BLaER1 (cell line): ENCODE results near the gene KLHL15.
"Not testable (repeated sequence)": the region's sequence is repeated elsewhere in the genome, so short reads cannot be mapped to it uniquely, and the experiment has no call there.

Source experiments
- H3K27ac ChIP-seq: shearing (Covaris generic); formaldehyde crosslinking; 2 replicates; pipeline ENCODE4 v1.8.1; 2022
- H3K27me3 ChIP-seq: shearing (Covaris generic); formaldehyde crosslinking; 2 replicates; pipeline ENCODE4 v1.8.1; 2022
- H3K36me3 ChIP-seq: shearing (Covaris generic); formaldehyde crosslinking; 2 replicates; pipeline ENCODE4 v1.8.1; 2022
- H3K4me1 ChIP-seq: shearing (Covaris generic); formaldehyde crosslinking; 2 replicates; pipeline ENCODE4 v1.8.1; 2022
- H3K4me2 ChIP-seq: shearing (Covaris generic); formaldehyde crosslinking; 2 replicates; pipeline ENCODE4 v1.8.1; 2022
- H3K4me3 ChIP-seq: shearing (Covaris generic); formaldehyde crosslinking; 2 replicates; pipeline ENCODE4 v1.8.1; 2022
- H3K9ac ChIP-seq: shearing (Covaris generic); formaldehyde crosslinking; 2 replicates; pipeline ENCODE4 v1.8.1; 2022
- H3K9me3 ChIP-seq: shearing (Covaris generic); formaldehyde crosslinking; 2 replicates; pipeline ENCODE4 v1.8.1; 2022
- H4K20me1 ChIP-seq: shearing (Covaris generic); formaldehyde crosslinking; 2 replicates; pipeline ENCODE4 v1.8.1; 2022
- Cebpa-rat ChIP-seq: shearing (Covaris generic); IDR thresholded peaks from 2 replicates; pipeline ENCODE4 v1.8.1; 2022

Gene KLHL15

GRCh38 chrX:23993012-23993633 lies 33.9 kb downstream of the KLHL15 start:
- no peak overlapping the region for H3K4me3 ChIP-seq
- H3K4me1 ChIP-seq, result no peaks in the 10 kb centered on the region
- no peak overlapping the region for H3K9ac ChIP-seq
- peaks cover 54% of the 10 kb centered on the region for H3K36me3 ChIP-seq
- no peak overlapping the region for H3K27ac ChIP-seq
- no peaks in the 10 kb centered on the region for H3K9me3 ChIP-seq
- H3K27me3 ChIP-seq, result no peaks in the 10 kb centered on the region
- H4K20me1 ChIP-seq, result peaks cover 18% of the 10 kb centered on the region
- no peak overlapping the region for H3K4me2 ChIP-seq
- TF ChIP-seq Cebpa-rat, result no peak

GRCh38 chrX:23992431-23992830 lies 34.6 kb downstream of the KLHL15 start:
- no peak overlapping the region for H3K27ac ChIP-seq
- H3K9ac ChIP-seq, result no peak overlapping the region
- H3K4me3 ChIP-seq, result no peak overlapping the region
- H3K4me1 ChIP-seq, result no peaks in the 10 kb centered on the region
- TF ChIP-seq Cebpa-rat, result no peak
- H3K36me3 ChIP-seq, result peaks cover 58% of the 10 kb centered on the region
- peaks cover 25% of the 10 kb centered on the region for H4K20me1 ChIP-seq
- H3K9me3 ChIP-seq, result no peaks in the 10 kb centered on the region
- no peaks in the 10 kb centered on the region for H3K27me3 ChIP-seq
- no peak overlapping the region for H3K4me2 ChIP-seq

- Histone ChIP-seq H3K27me3 (no peaks in the 10 kb centered on the region), H3K4me3 (no peak overlapping the region), H4K20me1 (peaks cover 39% of the 10 kb centered on the region), H3K9ac (no peak overlapping the region), H3K36me3 (peaks cover 49% of the 10 kb centered on the region), H3K27ac (no peak overlapping the region), H3K9me3 (no peaks in the 10 kb centered on the region), H3K4me1 (no peaks in the 10 kb centered on the region), H3K4me2 (no peak overlapping the region)
- no peak for TF ChIP-seq Cebpa-rat
These were observed 36.5 kb downstream of the KLHL15 start for GRCh38 chrX:23990455-23990854.

- TF ChIP-seq Cebpa-rat, result no peak
- no peak overlapping the region for H3K9ac ChIP-seq
- H3K4me2 ChIP-seq, result no peak overlapping the region
- H4K20me1 ChIP-seq, result peaks cover 39% of the 10 kb centered on the region
- H3K9me3 ChIP-seq, result no peaks in the 10 kb centered on the region
- no peak overlapping the region for H3K4me3 ChIP-seq
- H3K27me3 ChIP-seq, result no peaks in the 10 kb centered on the region
- peaks cover 49% of the 10 kb centered on the region for H3K36me3 ChIP-seq
- no peaks in the 10 kb centered on the region for H3K4me1 ChIP-seq
- H3K27ac ChIP-seq, result no peak overlapping the region
These were observed 37.3 kb downstream of the KLHL15 start for GRCh38 chrX:23989689-23990088.

DNA sequence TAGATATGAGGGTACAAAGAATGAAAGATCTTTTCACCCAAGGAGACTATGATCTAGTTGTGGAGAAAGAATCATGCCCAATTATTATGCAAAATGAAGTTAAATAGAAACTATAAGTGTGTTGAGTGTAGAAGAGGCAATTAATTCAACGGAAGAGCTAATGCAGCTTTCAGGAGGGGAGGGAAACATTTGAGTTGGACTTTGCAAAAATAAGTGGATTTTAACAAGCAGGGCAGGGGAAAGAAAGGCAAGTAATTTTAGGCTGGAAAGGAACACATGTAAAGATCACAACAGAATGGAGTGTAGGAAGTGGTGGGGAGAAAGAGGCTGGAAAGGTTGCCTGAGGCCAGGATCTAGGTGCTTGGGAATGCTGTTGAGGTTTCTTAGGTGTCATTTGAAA lies 44.1 kb downstream of the KLHL15 start:
- H3K36me3 ChIP-seq, result peaks cover 25% of the 10 kb centered on the region
- no peak for TF ChIP-seq Cebpa-rat
- no peaks in the 10 kb centered on the region for H3K9me3 ChIP-seq
- H3K27me3 ChIP-seq, result no peaks in the 10 kb centered on the region
- H3K9ac ChIP-seq, result no peak overlapping the region
- no peak overlapping the region for H3K4me3 ChIP-seq
- no peak overlapping the region for H3K27ac ChIP-seq
- peaks cover 19% of the 10 kb centered on the region for H4K20me1 ChIP-seq
- no peaks in the 10 kb centered on the region for H3K4me1 ChIP-seq
- H3K4me2 ChIP-seq, result no peak overlapping the region

DNA sequence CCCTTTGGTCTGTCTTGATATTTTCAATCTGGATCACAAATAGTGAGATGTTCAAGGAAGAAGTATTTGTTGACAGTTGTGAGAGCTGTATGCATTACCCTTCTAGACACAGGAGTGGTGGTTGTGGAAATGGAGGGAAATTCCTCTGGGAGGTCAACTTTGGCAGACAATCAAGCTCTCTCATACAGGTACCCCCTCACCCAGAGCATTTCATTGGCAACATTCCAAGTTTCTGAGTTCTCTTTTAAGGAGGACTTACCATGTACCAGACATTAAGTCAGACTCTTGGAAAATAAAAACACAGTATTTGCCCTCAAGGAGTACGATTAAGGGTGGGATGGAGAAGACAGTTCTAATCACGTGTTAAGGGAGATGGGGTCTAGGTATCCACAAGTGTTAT lies 45.3 kb downstream of the KLHL15 start:
- H3K27ac ChIP-seq, result no peak overlapping the region
- no peak overlapping the region for H3K4me2 ChIP-seq

GRCh38 chrX:23981222-23981621 lies 45.8 kb downstream of the KLHL15 start:
- Histone ChIP-seq H3K4me3 (no peak overlapping the region), H3K27me3 (no peaks in the 10 kb centered on the region), H3K27ac (no peak overlapping the region), H4K20me1 (peaks cover 3% of the 10 kb centered on the region; the same call in 1 of the 2 replicates), H3K36me3 (peaks cover 11% of the 10 kb centered on the region; the same call in 1 of the 2 replicates), H3K4me1 (no peaks in the 10 kb centered on the region), H3K4me2 (no peak overlapping the region), H3K9ac (no peak overlapping the region), H3K9me3 (no peaks in the 10 kb centered on the region)
- no peak for TF ChIP-seq Cebpa-rat

More for the DNA sequence above, 45.3 kb downstream of the KLHL15 start:
- no peaks in the 10 kb centered on the region for H3K9me3 ChIP-seq
- H3K36me3 ChIP-seq, result peaks cover 15% of the 10 kb centered on the region
- H3K27me3 ChIP-seq, result no peaks in the 10 kb centered on the region
- H4K20me1 ChIP-seq, result peaks cover 8% of the 10 kb centered on the region
- no peak for TF ChIP-seq Cebpa-rat
- H3K4me1 ChIP-seq, result no peaks in the 10 kb centered on the region
- H3K9ac ChIP-seq, result no peak overlapping the region
- H3K4me3 ChIP-seq, result no peak overlapping the region

GRCh38 chrX:23980011-23980441 lies 47.0 kb downstream of the KLHL15 start:
- Histone ChIP-seq H3K4me3 (no peak overlapping the region), H3K9ac (no peak overlapping the region), H3K36me3 (peaks cover 11% of the 10 kb centered on the region; the same call in 1 of the 2 replicates), H3K4me2 (no peak overlapping the region), H4K20me1 (no peaks in the 10 kb centered on the region), H3K9me3 (no peaks in the 10 kb centered on the region), H3K27ac (no peak overlapping the region), H3K27me3 (no peaks in the 10 kb centered on the region), H3K4me1 (no peaks in the 10 kb centered on the region)
- no peak for TF ChIP-seq Cebpa-rat

GRCh38 chrX:23978491-23978890 lies 48.5 kb downstream of the KLHL15 start:
- no peak overlapping the region for H3K4me3 ChIP-seq
- H3K9me3 ChIP-seq, result no peaks in the 10 kb centered on the region
- peaks cover 11% of the 10 kb centered on the region; the same call in 1 of the 2 replicates for H3K36me3 ChIP-seq
- no peak overlapping the region for H3K9ac ChIP-seq
- H3K4me1 ChIP-seq, result no peaks in the 10 kb centered on the region
- no peak for TF ChIP-seq Cebpa-rat
- no peaks in the 10 kb centered on the region for H3K27me3 ChIP-seq
- H4K20me1 ChIP-seq, result no peaks in the 10 kb centered on the region
- H3K27ac ChIP-seq, result no peak overlapping the region
- no peak overlapping the region for H3K4me2 ChIP-seq

GRCh38 chrX:23965630-23966029 lies 61.4 kb downstream of the KLHL15 start:
- not testable (repeated sequence) for H3K9ac ChIP-seq, H3K36me3 ChIP-seq, H3K27me3 ChIP-seq, H3K27ac ChIP-seq, H3K4me3 ChIP-seq, H3K4me2 ChIP-seq, H3K9me3 ChIP-seq, H4K20me1 ChIP-seq, H3K4me1 ChIP-seq

DNA sequence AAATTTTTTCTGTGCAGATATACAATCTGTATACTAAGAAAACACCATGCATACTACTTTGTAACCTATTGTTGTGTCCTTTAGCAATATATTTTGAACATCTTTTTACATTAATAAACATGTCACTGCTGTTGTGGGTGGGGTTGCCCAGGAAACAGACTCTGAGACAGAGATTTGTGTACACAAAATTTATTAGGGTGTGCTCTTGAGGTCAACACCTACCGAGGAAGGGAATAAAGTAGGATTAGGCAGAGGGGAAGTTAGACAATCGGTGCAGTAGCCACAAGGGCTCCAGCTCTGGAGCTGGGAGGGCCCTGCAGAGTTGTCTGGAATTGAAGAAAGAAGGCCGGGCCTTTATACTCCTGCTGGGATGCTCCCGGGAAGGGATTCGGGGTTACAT lies 62.8 kb downstream of the KLHL15 start:
- Histone ChIP-seq H3K9ac (no peak overlapping the region), H3K27me3 (no peaks in the 10 kb centered on the region), H4K20me1 (no peaks in the 10 kb centered on the region), H3K4me2 (no peak overlapping the region), H3K27ac (no peak overlapping the region), H3K4me3 (no peak overlapping the region), H3K4me1 (no peaks in the 10 kb centered on the region), H3K9me3 (no peaks in the 10 kb centered on the region), H3K36me3 (no peaks in the 10 kb centered on the region)
- TF ChIP-seq Cebpa-rat, result no peak
